H1 (cell line): ENCODE data around the gene LHPP. TPM values are rescaled to one million over a fixed set of nuclear protein-coding genes. Genes with fewer than 3 reads are reported as not detected.

Source experiments
- BACH1 ChIP-seq: IDR thresholded peaks from 2 replicates; pipeline ENCODE4 v1.6.1; 2012; ENCODE audit warnings: low read length, improper control_type of control experiment
- KDM4A ChIP-seq: IDR thresholded peaks from one replicate; pipeline ENCODE4 v1.7.1; 2012; ENCODE audit warnings: low read depth, mild to moderate bottlenecking, moderate library complexity, low read length, inconsistent platforms; ENCODE audit not compliant: severe bottlenecking
- NANOG ChIP-seq: IDR thresholded peaks from 2 replicates; pipeline ENCODE4 v1.6.1; 2011; ENCODE audit warnings: low read length, low read depth, mild to moderate bottlenecking, inconsistent platforms; ENCODE audit not compliant: insufficient read depth, poor library complexity, severe bottlenecking
- SP4 ChIP-seq: IDR thresholded peaks from 2 replicates; pipeline ENCODE4 v1.6.1; 2012; ENCODE audit warnings: low read length, inconsistent platforms
- TAF1 ChIP-seq: IDR thresholded peaks from 2 replicates; pipeline ENCODE4 v1.6.1; 2011; ENCODE audit warnings: mild to moderate bottlenecking, low read depth, low read length
- polyA plus RNA-seq, 7 experiments: library from polyadenylated mRNA; depleted of rRNA in 3 of 7; stranded (reverse) in 5 of 7; unstranded in 2 of 7; fragments of >200 nt in 5 of 7; fragments of 200-250 nt in 2 of 7; gene quantifications; 1 replicate in 5 of 7; 2 replicates in 1 of 7; 4 replicates in 1 of 7; pipeline versions ENCODE4 v1.2.1 to v1.2.3, GENCODE V29; 2011 to 2013; ENCODE audit warnings: missing spikeins in 2 of 7, mixed read lengths in 2 of 7
- total RNA-seq: library from RNA; stranded (reverse); fragmentation: NEBNext Ultra II Directional; extraction: Animal tissue kit (Norgen Biotek cat#: 25700); gene quantifications from 2 replicates; pipeline ENCODE4 v1.2.1, GENCODE V29; 2021
- TF ChIP-seq, protein P1 (sequence below): IDR thresholded peaks from 2 replicates; pipeline ENCODE4 v1.6.1; 2012; ENCODE audit warnings: low read length, inconsistent platforms

LHPP gene
- total and polyA plus RNA-seq, 2 of the 8 experiments (the other 6 are each of a cell fraction or from before 2014, with no cell fraction given) = 26.0 to 45.0 TPM

DNA sequence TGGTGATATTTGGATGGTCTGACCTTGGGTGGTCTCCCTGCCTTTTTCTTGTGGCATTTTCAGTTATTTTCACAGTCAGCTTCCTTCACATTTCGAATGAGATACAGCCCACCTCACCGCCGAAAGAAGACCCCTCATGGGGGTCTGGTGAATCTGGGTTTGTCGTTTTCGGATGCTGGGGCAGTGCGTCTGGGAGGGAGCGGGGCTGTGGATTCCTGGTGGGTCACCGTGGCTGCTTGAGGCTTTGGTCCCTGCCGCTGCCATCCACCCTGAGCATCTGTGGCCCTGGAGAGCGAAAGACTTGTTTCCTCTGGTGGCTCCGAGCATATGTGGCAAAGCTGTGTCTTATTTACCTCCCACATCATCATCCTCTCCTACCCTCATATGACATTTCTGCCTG is 43.1 kb downstream of the LHPP start (continued):
- TF ChIP-seq, protein P1, sequence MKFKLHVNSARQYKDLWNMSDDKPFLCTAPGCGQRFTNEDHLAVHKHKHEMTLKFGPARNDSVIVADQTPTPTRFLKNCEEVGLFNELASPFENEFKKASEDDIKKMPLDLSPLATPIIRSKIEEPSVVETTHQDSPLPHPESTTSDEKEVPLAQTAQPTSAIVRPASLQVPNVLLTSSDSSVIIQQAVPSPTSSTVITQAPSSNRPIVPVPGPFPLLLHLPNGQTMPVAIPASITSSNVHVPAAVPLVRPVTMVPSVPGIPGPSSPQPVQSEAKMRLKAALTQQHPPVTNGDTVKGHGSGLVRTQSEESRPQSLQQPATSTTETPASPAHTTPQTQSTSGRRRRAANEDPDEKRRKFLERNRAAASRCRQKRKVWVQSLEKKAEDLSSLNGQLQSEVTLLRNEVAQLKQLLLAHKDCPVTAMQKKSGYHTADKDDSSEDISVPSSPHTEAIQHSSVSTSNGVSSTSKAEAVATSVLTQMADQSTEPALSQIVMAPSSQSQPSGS = no peak
- no peak for TF ChIP-seq NANOG
- TF ChIP-seq BACH1 = no peak
- no peak for TF ChIP-seq KDM4A
- no peak for TF ChIP-seq TAF1
- no peak for TF ChIP-seq SP4
- TF ChIP-seq, all 59 proteins: peak for 0
